Fibroblast of skin of right biceps (primary cell): ENCODE data around the gene BRICD5.
"Not testable (repeated sequence)": the region's sequence is repeated elsewhere in the genome, so short reads cannot be mapped to it uniquely, and the experiment has no call there.

Experiments used
- DNase-seq: peaks from one replicate; pipeline ENCODE4 v3.0.0-alpha.2; 2013

The BRICD5 gene

DNA sequence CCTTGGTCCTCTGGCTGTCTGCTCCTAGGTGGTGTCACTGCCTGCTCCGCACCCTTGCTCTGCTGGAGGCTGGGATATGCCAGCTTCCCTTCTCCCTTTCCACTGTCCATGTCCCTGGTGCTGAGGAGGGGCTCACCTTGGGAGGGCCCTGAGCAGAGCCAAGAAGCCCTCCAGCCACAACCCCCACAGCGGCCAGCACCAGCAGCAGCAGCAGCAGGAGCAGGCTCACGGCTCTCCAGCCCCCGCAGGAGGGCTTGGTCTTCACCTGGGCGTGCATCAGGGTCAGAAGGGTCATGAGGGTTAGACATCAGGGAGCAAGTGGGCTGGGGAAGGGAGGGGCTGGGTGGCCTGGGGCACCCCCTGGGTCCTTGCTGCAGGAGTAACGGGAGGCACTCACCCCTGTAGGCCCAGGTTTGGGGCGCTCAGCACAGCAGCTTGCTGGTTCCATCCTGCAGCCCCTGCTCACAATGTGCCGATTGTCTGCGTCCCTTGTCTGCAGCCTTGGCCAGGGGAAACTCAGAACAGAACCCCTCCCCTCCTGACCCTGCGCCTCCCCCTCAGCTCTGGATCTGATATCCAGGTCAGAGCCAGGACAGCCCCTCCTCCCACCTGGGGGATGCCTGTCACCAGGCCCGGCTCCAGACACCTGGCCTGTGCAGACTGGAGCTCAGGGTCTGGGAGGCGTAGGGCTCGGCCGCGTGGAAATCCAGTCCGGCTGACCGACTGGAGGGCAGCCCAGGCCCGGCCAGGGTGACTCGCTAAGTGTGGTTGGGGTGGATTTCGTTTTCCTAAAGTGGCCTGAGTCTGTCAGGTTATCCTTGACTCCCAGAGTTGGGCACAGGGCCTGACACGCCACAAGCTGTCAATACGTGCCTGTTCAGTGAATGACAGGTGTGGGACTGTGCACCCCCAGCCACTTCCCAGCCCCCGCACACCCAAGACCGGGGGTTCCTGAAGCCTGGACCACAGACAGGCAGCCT lies at the start of gene BRICD5:
Gene BRICD5, minus strand, starts transcription at position 478 of the 980 bp plus-strand sequence. Its CDS starts 30 bp downstream, at position 448.
- no peak for DNase-seq

DNA sequence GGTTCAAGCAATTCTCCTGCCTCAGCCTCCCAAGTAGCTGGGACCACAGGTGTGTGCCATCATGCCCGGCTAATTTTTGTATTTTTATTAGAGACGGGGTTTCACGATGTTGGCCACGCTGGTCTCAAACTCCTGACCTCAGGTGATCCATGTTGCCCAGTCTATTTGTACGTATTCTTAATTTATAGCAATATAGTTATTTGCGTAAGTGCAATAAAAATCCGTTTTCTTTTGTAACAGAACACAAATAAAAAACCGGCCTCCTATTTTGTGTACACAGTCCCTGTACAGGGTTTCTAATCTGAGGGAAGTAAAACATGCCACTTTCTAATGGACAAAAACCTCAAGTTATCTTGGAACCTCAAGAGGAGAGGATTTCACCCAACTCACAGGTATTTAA lies 49.6 kb upstream of the BRICD5 start:
- DNase-seq: no peak

DNA sequence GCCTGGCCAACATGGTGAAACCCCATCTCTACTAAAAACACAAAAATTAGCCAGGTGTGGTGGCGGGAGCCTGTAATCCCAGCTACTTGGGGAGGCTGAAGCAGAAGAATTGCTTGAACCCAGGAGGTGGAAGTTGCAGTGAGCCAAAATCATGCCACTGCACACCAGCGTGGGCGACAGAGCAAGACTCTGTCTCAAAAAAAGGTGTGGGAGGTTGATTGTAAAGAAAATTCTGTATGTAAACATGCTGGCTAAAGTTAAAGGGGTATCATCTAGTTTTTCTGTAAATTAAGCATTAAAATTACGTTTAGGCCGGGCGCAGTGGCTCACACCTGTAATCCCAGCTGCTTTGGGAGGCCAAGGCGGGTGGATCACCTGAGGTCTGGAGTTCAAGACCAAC lies 47.9 kb upstream of the BRICD5 start:
- DNase-seq: not testable (repeated sequence)

DNA sequence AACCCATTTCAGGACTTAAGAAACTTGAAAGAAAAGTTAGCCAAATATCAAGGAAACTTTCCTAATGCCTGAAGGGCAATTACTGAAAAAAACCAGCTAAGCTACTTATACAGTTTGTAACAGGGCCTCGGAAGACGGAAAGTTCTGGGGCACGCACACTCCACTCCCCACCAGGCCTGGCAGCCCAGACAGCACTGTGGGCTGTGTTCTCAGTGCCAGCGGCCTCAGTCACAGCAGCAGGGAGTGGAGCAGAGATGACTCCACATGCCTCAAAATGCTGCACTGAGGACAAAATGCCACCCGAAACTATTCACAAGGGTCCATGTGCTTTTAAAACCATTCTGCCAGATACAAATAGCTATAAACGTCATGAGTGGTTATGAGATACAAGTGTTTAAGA lies 47.1 kb upstream of the BRICD5 start:
- no peak for DNase-seq

DNA sequence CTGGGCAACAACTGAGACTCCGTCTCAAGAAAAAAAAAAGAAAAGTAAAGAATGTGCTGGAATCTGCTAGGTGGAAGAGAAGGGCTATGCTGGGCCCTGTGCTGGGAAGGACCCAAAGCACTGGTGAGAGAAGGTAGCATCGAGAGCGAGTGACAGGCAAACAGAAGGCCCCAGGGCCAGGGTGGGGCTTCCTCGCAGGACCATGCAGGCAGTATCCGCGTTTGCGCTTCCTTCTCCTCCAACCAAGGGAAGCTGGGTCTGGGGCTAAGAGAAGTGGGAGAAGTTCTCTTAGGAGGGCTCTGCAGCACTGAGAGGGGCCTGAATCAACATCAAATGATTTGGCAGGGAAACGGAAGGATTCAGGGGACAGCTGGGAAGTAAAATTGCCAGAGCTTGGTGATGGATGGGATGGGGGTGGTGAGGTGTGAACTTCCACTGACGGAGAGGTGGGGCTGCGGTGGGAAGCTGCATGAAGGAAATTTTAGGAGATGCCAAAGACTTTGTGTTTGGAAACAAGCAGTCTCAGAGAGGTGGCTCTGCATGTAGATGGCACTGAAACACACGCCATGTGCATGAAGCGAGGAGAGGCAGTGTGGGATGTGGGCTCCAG lies 46.0 kb upstream of the BRICD5 start:
- no peak for DNase-seq

DNA sequence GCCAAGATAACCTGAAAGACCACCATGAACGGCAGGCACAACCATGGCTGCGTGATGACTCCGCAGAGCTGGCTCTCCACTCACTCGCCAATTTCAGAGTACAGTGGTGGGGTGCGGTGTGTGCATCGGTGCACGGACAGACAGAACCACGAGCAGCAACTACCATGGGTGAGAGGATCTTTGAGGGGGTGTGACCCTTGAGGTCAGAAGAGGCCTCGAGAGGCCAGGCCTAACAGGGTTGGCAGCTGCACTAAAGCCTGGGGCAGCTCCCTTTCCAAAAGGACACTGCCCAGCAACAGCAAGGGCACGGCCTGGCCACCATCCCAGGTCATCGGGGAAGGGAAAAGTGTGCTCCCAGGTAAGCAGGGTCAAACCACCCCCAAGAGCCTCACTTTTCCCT lies 42.6 kb upstream of the BRICD5 start:
- no peak for DNase-seq

GRCh38 chr16:2252806-2253148 lies 42.1 kb upstream of the BRICD5 start:
- peak; percentile 9 for DNase-seq

- DNase-seq: peak; percentile 90
These were observed 40.8 kb upstream of the BRICD5 start, which contains the start of gene ECI1 for GRCh38 chr16:2251296-2252111. Gene ECI1, minus strand, starts transcription at chr16:2251587. Its CDS starts 21 bp downstream, at chr16:2251566.

DNA sequence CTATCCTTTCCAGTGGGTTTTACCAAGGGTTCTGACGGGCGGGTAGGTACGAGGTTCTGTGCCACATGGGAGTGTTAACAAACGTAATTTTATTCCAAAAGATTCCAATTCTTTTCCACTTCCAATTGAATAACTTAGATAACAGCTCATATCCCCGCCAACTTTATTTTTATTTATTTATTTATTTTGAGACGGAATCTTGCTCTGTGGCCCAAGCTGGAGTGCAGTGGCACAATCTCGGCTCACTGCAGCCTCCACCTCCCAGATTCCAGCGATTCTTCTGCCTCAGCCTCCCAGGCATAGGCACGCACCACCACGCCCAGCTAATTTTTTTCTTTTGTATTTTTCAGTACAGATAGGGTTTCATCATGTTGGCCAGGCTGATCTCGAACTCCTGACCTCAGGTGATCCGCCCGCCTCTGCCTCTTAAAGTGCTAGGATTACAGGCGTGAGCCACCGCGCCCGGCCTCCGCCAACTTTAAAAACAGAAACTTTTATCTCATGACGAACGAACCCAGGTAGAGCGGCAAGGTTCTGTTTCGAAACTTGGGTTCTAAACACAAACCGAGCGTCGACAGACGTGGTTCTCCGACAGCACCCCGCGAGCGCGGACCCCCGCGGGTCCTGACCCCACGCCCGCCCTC lies 40.1 kb upstream of the BRICD5 start:
- peak; percentile 11 for DNase-seq

DNA sequence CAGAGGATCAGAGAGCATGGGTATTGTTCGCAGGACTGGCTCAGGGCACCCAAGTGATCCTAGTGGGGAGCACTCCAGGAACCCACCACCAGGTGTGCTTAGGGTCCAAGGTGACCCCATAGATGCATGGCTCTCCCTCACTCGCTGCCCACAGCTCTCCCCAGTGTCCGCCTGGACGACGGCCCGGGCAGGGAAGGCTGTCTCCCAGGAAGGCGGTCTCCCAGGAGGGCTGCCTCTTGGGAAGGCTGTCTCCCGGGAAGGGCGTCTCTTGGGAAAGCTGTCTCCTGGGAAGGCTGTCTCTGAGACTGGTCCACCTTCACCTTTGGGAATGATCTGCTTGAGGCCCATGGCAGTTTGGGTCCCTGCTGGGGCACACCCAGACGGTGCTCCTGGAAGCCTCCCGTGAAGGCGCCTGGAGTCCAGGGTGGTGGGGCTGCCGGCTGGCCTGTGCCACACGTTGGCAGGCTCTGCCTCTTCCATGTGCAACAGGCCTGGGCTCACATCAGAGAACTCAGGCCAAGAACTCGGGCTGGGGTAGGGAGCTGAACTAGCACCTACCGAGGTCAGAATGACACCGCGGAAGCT lies 35.7 kb upstream of the BRICD5 start:
- no peak for DNase-seq

- no peak for DNase-seq
These were observed 34.5 kb upstream of the BRICD5 start for GRCh38 chr16:2244926-2245795.

DNA sequence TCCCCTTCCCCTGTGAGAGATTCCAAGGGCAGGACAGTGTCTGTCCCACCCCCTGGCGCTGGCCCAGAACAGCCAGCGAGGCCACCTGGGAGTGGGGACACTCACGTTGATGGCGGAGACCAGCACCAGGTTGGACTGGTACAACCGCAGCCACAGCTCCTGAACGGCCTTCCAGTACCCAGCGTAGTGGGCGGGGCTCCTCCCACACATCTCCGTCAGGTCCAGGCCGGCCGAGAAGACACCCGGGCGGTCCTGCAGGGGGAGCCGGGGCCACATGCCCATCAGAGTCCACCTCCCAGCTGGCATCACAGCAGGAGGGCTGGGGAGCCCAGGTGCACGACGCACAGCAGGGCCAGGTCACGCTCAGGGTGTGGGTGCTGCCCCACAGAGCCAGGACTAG lies 33.6 kb upstream of the BRICD5 start:
- DNase-seq: no peak

- DNase-seq: no peak
These were observed 33.1 kb upstream of the BRICD5 start for GRCh38 chr16:2243781-2244180.

GRCh38 chr16:2243031-2243528 lies 32.4 kb upstream of the BRICD5 start:
- no peak for DNase-seq

- DNase-seq: no peak
These were observed 31.9 kb upstream of the BRICD5 start for GRCh38 chr16:2242598-2242997.

- not testable (repeated sequence) for DNase-seq
These were observed 29.7 kb upstream of the BRICD5 start for GRCh38 chr16:2240331-2240730.

GRCh38 chr16:2238838-2239675 lies 28.4 kb upstream of the BRICD5 start:
- DNase-seq: no peak

DNA sequence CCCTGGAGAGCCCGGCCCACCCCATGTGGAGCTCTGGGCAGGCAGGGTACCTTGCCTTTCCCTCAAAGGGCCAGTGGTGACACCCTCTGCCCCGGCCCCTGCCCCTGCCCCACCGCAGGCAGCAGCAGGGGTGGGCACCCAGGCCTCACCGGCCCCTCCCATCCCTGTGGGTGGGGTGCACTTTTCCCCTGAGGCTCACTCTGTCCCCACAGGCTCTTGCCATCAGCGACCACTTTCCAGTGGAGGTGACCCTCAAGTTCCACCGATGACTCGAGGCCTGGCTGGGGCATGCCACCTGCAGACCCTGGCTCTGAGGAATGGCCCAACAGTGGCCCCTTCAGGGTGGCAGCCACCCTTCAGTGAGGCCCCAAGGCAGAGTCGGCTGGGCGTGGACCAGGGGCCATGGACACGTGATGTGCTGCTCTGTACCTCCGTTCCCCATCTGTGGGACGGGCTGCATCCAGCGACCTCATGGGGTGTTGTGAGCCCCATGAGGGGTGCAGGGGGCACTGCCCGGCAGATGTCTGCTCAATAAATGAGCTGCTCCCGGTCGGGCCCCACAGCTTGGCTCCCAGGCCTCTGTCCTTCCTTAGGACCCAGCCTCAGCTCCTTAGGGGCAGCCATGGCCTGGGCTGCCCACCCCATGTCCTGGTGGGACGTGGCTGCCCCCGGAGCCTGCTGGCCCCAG lies 27.6 kb upstream of the BRICD5 start:
- no peak for DNase-seq

DNA sequence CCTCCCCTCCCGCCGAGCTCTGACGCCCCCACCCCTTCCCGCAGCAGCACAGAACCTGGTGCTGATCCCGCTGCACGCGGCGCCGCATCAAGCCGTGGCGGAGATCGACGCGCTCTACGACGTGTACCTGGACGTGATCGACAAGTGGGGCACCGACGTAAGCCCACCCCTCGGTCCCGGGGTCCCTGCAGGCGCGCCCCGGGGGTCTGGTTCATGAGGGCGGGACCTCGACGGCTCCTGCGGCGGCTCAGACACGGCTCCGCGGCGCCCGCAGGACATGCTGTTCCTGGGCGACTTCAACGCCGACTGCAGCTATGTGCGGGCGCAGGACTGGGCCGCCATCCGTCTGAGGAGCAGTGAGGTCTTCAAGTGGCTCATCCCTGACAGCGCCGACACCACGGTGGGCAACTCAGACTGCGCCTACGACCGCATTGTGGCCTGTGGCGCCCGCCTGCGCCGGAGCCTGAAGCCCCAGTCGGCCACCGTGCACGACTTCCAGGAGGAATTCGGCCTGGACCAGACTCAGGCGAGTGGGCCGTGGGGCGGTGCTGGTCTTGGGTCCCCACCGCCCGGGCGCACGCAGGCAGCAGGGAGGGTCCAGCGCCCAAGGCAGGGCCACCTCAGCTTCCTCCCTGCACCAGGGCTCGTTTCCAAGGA lies 27.0 kb upstream of the BRICD5 start:
- no peak for DNase-seq
